Transverse colon (tissue), 4 donors: ENCODE data around the gene MCUB. TPM values are rescaled to one million over a fixed set of nuclear protein-coding genes. Genes with fewer than 3 reads are reported as not detected.

Experiments used
- DNase-seq: peaks from one replicate; pipeline ENCODE4 v3.0.0-alpha.2; 2019
- H3K27ac ChIP-seq, 4 donors: fragments of 200-600 bp; sonication (generic); 2 replicates each; pipeline ENCODE4 v1.5.1; 2016 to 2018; ENCODE audit warnings: inconsistent platforms in 4 of 4
- H3K27me3 ChIP-seq: fragments of 200-600 bp; sonication (generic); 2 replicates; pipeline ENCODE4 v1.5.1; 2017; ENCODE audit warnings: inconsistent platforms
- H3K36me3 ChIP-seq, 4 donors: fragments of 200-600 bp; sonication (generic); 2 replicates each; pipeline ENCODE4 v1.5.1; 2017 to 2019; ENCODE audit warnings: inconsistent platforms in 4 of 4
- H3K4me1 ChIP-seq, 4 donors: fragments of 200-600 bp; sonication (generic); 2 replicates each; pipeline ENCODE4 v1.5.1; 2017 to 2020; ENCODE audit warnings: inconsistent platforms in 4 of 4
- H3K4me3 ChIP-seq, 4 donors: fragments of 200-600 bp; sonication (generic); 1 replicate in 1 of 4; 2 replicates in 3 of 4; pipeline versions ENCODE4 v1.5.1 to v1.6.1; 2017 to 2019; ENCODE audit warnings: inconsistent platforms in 4 of 4
- H3K9me3 ChIP-seq, 2 donors: fragments of 200-600 bp; sonication (generic); 2 replicates each; pipeline ENCODE4 v1.5.1; 2017 to 2019; ENCODE audit warnings: inconsistent platforms in 2 of 2
- EP300 ChIP-seq: sonication (generic); formaldehyde crosslinking; IDR thresholded peaks from one replicate; pipeline ENCODE4 v1.6.1; 2017; ENCODE audit warnings: antibody characterized with exemption, low read depth
- POLR2A ChIP-seq: fragments of 450-650 bp; IDR thresholded peaks from one replicate; pipeline ENCODE4 v1.6.1; 2016; ENCODE audit warnings: antibody characterized with exemption, mild to moderate bottlenecking, moderate library complexity
- POLR2AphosphoS5 ChIP-seq, 3 donors: sonication (generic); formaldehyde crosslinking; IDR thresholded peaks; one replicate each; pipeline ENCODE4 v1.6.1; 2016; ENCODE audit warnings: antibody characterized with exemption in 3 of 3
- WGBS, 2 donors: methylation state at CpG; one replicate each; pipeline ENCODE4 v1.1.5; 2018; ENCODE audit warnings: low coverage in 1 of 2; 5-methylcytosine and 5-hydroxymethylcytosine counted together
- in situ Hi-C, 4 donors: fragments of 200-750 bp; cut with MboI; loops; one replicate each; pipeline versions ENCODE4 v1.15.0 to v1.15.1; 2017; ENCODE audit warnings: low sequenced_read_pairs in 3 of 4, low pct_ligation_motif_present in 1 of 4, low pct_unique_long_range_greater_than_20kb in 1 of 4
- intact Hi-C: fragments of 100-400 bp; cut with DNase I; formaldehyde crosslinking; loops from one replicate; pipeline ENCODE4 v1.15.1; 2023; ENCODE audit warnings: low total_unique reads
- total RNA-seq, 4 donors: library from RNA; depleted of rRNA; stranded (reverse); fragments of >200 nt; gene quantifications; one replicate each; pipeline ENCODE4 v1.1.0, GENCODE V29; 2016
- TF ChIP-seq, protein P1 (sequence below), 5 experiments: fragments of 200-600 bp in 3 of 5; fragments of 450-650 bp in 2 of 5; sonication (generic) in 3 of 5; IDR thresholded peaks; 1 replicate in 2 of 5; 2 replicates in 3 of 5; pipeline ENCODE4 v1.5.1; 2016 to 2017; ENCODE audit warnings: antibody characterized with exemption in 5 of 5, inconsistent platforms in 3 of 5, mild to moderate bottlenecking in 2 of 5, moderate library complexity in 1 of 5

The MCUB gene
- total RNA-seq, 4 donors from 2014 or later, result 4.6 to 15.7 (median 8.8) TPM

GRCh38 chr4:109560687-109561461, 828 bp downstream of the MCUB start:
- Histone ChIP-seq H3K27ac (peak overlapping the region; percentile 86 to 89 (median 88)), H3K9me3 (no peaks in the 10 kb centered on the region), H3K4me3 (peak overlapping the region; percentile 66 to 82 (median 70)), H3K27me3 (no peaks in the 10 kb centered on the region), H3K36me3 (no peaks in the 10 kb centered on the region), H3K4me1 (peaks cover 0 to 22% (median 4%) of the 10 kb centered on the region in 4 donors)
- DNase-seq, result peak; percentile 37
- TF ChIP-seq, protein P1, sequence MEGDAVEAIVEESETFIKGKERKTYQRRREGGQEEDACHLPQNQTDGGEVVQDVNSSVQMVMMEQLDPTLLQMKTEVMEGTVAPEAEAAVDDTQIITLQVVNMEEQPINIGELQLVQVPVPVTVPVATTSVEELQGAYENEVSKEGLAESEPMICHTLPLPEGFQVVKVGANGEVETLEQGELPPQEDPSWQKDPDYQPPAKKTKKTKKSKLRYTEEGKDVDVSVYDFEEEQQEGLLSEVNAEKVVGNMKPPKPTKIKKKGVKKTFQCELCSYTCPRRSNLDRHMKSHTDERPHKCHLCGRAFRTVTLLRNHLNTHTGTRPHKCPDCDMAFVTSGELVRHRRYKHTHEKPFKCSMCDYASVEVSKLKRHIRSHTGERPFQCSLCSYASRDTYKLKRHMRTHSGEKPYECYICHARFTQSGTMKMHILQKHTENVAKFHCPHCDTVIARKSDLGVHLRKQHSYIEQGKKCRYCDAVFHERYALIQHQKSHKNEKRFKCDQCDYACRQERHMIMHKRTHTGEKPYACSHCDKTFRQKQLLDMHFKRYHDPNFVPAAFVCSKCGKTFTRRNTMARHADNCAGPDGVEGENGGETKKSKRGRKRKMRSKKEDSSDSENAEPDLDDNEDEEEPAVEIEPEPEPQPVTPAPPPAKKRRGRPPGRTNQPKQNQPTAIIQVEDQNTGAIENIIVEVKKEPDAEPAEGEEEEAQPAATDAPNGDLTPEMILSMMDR (IDR thresholded peaks at IDR 0.05), result no peak
- peak in 2 of 3 donors; percentile 19 to 22 for TF ChIP-seq POLR2AphosphoS5 (IDR thresholded peaks at IDR 0.05)
- TF ChIP-seq POLR2A, result peak; percentile 42
- intact Hi-C loops, result no loop called here
- in situ Hi-C loops, result loop anchor here in 1 of 4 donors (25.0 kb wide), 1 partner anchor 251 kb away; the partner anchor contains the start of genes CFI and GAR1
- 1% methylated on average over 27 of the region's 29 CpGs; no CpG with 5 or more reads in 1 of the 2 donors for WGBS, 2 donors

DNA sequence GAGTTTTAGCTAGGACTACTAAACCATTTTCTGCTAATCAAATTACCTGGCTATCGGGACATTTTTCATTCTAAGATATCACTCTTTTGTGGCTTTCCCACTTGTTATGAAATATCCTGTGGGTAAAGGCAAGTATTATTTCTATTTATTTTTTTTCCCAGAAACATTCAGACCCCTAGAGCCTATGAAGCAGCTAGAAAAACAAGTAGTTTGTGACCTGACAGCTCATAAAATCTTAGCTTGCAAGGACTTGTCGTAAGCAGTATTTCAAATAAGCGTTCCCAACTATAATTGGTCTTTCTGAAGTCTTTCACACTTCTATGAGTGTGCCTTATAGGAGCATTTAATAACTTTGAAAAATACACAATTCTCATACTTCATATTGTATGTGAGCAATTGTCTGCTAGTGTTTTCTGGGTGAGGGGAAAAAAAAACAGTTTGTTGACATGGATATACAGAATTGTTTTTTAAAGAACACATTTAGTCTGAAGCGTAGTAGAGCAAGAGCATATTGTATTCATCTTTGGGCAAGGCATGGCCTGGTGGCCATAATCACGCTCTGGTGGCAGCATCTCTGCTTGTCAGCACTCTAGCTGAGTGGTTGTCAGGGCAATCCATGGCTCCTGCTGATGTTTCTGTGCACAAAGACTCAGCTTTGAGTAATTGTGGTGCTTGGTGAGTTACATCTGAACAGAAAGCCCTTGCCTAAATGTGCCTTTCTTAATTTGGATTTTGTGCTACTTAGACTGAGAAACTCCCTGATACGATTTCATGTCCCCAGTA, 2.6 kb downstream of the MCUB start:
- Histone ChIP-seq H3K27ac (no peak overlapping the region), H3K4me3 (no peak overlapping the region)

DNA sequence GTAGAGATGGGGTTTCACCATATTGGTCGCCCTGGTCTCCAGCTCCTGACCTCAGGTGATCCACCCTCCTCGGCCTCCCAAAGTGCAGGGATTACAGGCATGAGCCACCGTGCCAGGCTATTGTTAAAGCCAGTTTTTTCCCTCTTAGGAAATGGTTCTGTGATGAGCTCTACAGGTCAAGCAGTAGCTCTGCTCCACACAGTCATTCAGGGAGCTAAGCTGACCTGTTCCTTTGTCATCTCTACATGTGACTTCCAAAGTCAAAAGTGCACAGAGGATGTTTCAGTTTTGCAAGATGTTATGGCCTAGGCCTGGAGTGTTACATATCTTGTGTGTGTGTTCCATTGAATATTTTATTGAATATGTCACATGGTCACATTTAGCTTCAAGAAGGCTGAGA, 11.4 kb downstream of the MCUB start:
- WGBS, 2 donors, result 100% methylated on average over 3 of the region's 3 CpGs; no CpG with 5 or more reads in 1 of the 2 donors
- Histone ChIP-seq H3K36me3 (no peaks in the 10 kb centered on the region), H3K27ac (no peak overlapping the region), H3K4me3 (no peak overlapping the region), H3K4me1 (peaks cover 0 to 9% (median 2%) of the 10 kb centered on the region in 4 donors), H3K9me3 (no peaks in the 10 kb centered on the region), H3K27me3 (no peaks in the 10 kb centered on the region)
- DNase-seq, result no peak
- intact Hi-C loops, result no loop called here
- TF ChIP-seq EP300 (no peak), POLR2AphosphoS5 (IDR thresholded peaks at IDR 0.05) (no peak), POLR2A (no peak)
- TF ChIP-seq, protein P1 (IDR thresholded peaks at IDR 0.05), result no peak
- in situ Hi-C loops, result loop anchor here in 1 of 4 donors (25.0 kb wide), 1 partner anchor 241 kb away; the partner anchor contains the start of genes CFI and GAR1

More for the DNA sequence above, 2.6 kb downstream of the MCUB start:
- Histone ChIP-seq H3K36me3 (no peaks in the 10 kb centered on the region), H3K4me1 (peaks cover 0 to 22% (median 4%) of the 10 kb centered on the region in 4 donors), H3K27me3 (no peaks in the 10 kb centered on the region), H3K9me3 (no peaks in the 10 kb centered on the region)
- in situ Hi-C loops, result loop anchor here in 1 of 4 donors (25.0 kb wide), 1 partner anchor 250 kb away; the partner anchor contains the start of genes CFI and GAR1
- DNase-seq, result no peak
- 92 to 94% methylated on average over 5 to 6 of the region's 6 CpGs for WGBS, 2 donors
- intact Hi-C loops, result no loop called here
- no peak for TF ChIP-seq POLR2A
- TF ChIP-seq, protein P1 (IDR thresholded peaks at IDR 0.05), result no peak

DNA sequence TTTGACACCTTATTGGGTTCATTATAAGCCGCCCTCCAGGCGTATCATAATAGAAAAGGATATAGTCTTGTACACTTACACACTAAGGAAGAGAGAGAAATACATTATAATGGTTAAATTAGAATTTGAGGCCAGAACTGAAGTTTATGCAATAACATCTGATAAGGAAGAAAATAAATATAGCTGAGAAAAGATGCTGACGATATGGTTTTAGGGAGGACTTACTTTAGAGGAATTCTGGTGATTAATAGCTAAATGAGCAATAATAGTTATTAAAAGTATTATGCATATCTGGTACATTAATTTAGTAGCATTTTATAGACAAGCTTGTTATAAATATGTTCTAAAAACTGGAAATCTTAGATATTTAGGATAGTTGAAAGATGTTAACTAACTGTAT, 12.1 kb downstream of the MCUB start:
- H3K27me3 ChIP-seq, result no peaks in the 10 kb centered on the region
- 91 to 94% methylated on average over 3 of the region's 3 CpGs for WGBS, 2 donors
- H3K27ac ChIP-seq, result no peak overlapping the region
- H3K4me1 ChIP-seq, result peaks cover 0 to 9% (median 2%) of the 10 kb centered on the region in 4 donors
- no peak for DNase-seq
- no peaks in the 10 kb centered on the region for H3K9me3 ChIP-seq
- in situ Hi-C loops, result loop anchor here in 1 of 4 donors (25.0 kb wide), 1 partner anchor 240 kb away; the partner anchor contains the start of genes CFI and GAR1
- TF ChIP-seq EP300, result no peak
- no peak for TF ChIP-seq POLR2A
- no peak for TF ChIP-seq POLR2AphosphoS5 (IDR thresholded peaks at IDR 0.05)
- TF ChIP-seq, protein P1 (IDR thresholded peaks at IDR 0.05), result no peak
- intact Hi-C loops, result no loop called here
- H3K4me3 ChIP-seq, result no peak overlapping the region
- no peaks in the 10 kb centered on the region for H3K36me3 ChIP-seq
